ENCODE measurements around the gene SNAPC3. TPM values are rescaled to one million over a fixed set of nuclear protein-coding genes. Genes with fewer than 3 reads are reported as not detected.
A peak's percentile ranks its signal among the peaks of the same experiment; 100 is the strongest.

The SNAPC3 gene
- polyA plus RNA-seq, 1 donor (not counting 4 experiments of a cell fraction or from before 2014, with no cell fraction given) = 29.9 TPM

- no peaks in the 10 kb centered on the region for H3K9me3 ChIP-seq (ENCODE audit: control insufficient read depth, low read depth, low read length)
- no peaks in the 10 kb centered on the region for H3K27me3 ChIP-seq (ENCODE audit: control insufficient read depth, extremely low read depth, insufficient read depth, low read length)
- peaks cover 12% of the 10 kb centered on the region for H3K4me1 ChIP-seq (ENCODE audit: control insufficient read depth, extremely low read depth, insufficient read depth, low read length)
- no peak for DNase-seq (ENCODE audit: low read depth, low spot score)
- no peaks in the 10 kb centered on the region for H3K9me1 ChIP-seq (ENCODE audit: control insufficient read depth, extremely low read depth, insufficient read depth, low read length)
- peaks cover 5 to 18% of the 10 kb centered on the region in 2 experiments for H3K36me3 ChIP-seq (ENCODE audit: control insufficient read depth in 2 of 2, extremely low read depth in 1 of 2, insufficient read depth in 2 of 2, low read length in 2 of 2)
- TF ChIP-seq CTCF (optimal IDR thresholded peaks at IDR 0.05 in 1 of 3, IDR thresholded peaks at IDR 0.05 in 1 of 3, conservative IDR thresholded peaks at IDR 0.05 in 1 of 3; ENCODE audit: extremely low read depth in 1 of 3, insufficient read depth in 2 of 3, low read length in 3 of 3) (no peak), EZH2 (IDR thresholded peaks at IDR 0.05; ENCODE audit: low read length) (no peak)
- no peaks in the 10 kb centered on the region for H4K20me1 ChIP-seq (ENCODE audit: control insufficient read depth, extremely low read depth, insufficient read depth, low read length)
- peak overlapping the region; percentile 97 for H3K4me2 ChIP-seq (ENCODE audit: control insufficient read depth, extremely low read depth, insufficient read depth, low read depth, low read length)
- dilution Hi-C loops (cut with MboI; ENCODE audit: extremely low pct_ligation_motif_present, low sequenced_read_pairs) = no loop called here
- peak overlapping the region; percentile 96 for H2AFZ ChIP-seq (ENCODE audit: control insufficient read depth, low read length)
- H3K27ac ChIP-seq (ENCODE audit: control insufficient read depth, insufficient read depth, low read length) = peak overlapping the region; percentile 90
- peak overlapping the region; percentile 89 for H3K9ac ChIP-seq (ENCODE audit: control insufficient read depth, extremely low read depth, insufficient read depth, low read length)
- peaks cover 42% of the 10 kb centered on the region for H3K79me2 ChIP-seq (ENCODE audit: control insufficient read depth, insufficient read depth, low read length)
- no peak for FAIRE-seq
- H3K4me3 ChIP-seq (ENCODE audit: control insufficient read depth in 2 of 3, extremely low read depth in 1 of 3, insufficient read depth in 2 of 3, low read depth in 1 of 3, low read length in 3 of 3) = peak overlapping the region; percentile 75 to 98 (median 95)
Observed at GRCh38 chr9:15421990-15422371, 695 bp upstream of the SNAPC3 start.

- no peak for TF ChIP-seq EZH2 (IDR thresholded peaks at IDR 0.05; ENCODE audit: low read length)
- TF ChIP-seq CTCF (optimal IDR thresholded peaks at IDR 0.05 in 1 of 3, IDR thresholded peaks at IDR 0.05 in 1 of 3, conservative IDR thresholded peaks at IDR 0.05 in 1 of 3; ENCODE audit: extremely low read depth in 1 of 3, insufficient read depth in 2 of 3, low read length in 3 of 3) = peak in 1 of 3 experiments; percentile 12
- H3K27me3 ChIP-seq (ENCODE audit: control insufficient read depth, extremely low read depth, insufficient read depth, low read length) = no peaks in the 10 kb centered on the region
- H4K20me1 ChIP-seq (ENCODE audit: control insufficient read depth, extremely low read depth, insufficient read depth, low read length) = no peaks in the 10 kb centered on the region
- H2AFZ ChIP-seq (ENCODE audit: control insufficient read depth, low read length) = peak overlapping the region; percentile 93
- peaks cover 5 to 18% of the 10 kb centered on the region in 2 experiments for H3K36me3 ChIP-seq (ENCODE audit: control insufficient read depth in 2 of 2, extremely low read depth in 1 of 2, insufficient read depth in 2 of 2, low read length in 2 of 2)
- no peaks in the 10 kb centered on the region for H3K9me3 ChIP-seq (ENCODE audit: control insufficient read depth, low read depth, low read length)
- peaks cover 12% of the 10 kb centered on the region for H3K4me1 ChIP-seq (ENCODE audit: control insufficient read depth, extremely low read depth, insufficient read depth, low read length)
- H3K9me1 ChIP-seq (ENCODE audit: control insufficient read depth, extremely low read depth, insufficient read depth, low read length) = no peaks in the 10 kb centered on the region
- DNase-seq (ENCODE audit: low read depth, low spot score) (no peak), FAIRE-seq (no peak)
- dilution Hi-C loops (cut with MboI; ENCODE audit: extremely low pct_ligation_motif_present, low sequenced_read_pairs) = no loop called here
- H3K79me2 ChIP-seq (ENCODE audit: control insufficient read depth, insufficient read depth, low read length) = peaks cover 50% of the 10 kb centered on the region
- H3K27ac ChIP-seq (ENCODE audit: control insufficient read depth, insufficient read depth, low read length) = peak overlapping the region; percentile 67
- H3K9ac ChIP-seq (ENCODE audit: control insufficient read depth, extremely low read depth, insufficient read depth, low read length) = peak overlapping the region; percentile 89
- peak overlapping the region; percentile 75 to 98 (median 95) for H3K4me3 ChIP-seq (ENCODE audit: control insufficient read depth in 2 of 3, extremely low read depth in 1 of 3, insufficient read depth in 2 of 3, low read depth in 1 of 3, low read length in 3 of 3)
- H3K4me2 ChIP-seq (ENCODE audit: control insufficient read depth, extremely low read depth, insufficient read depth, low read depth, low read length) = peak overlapping the region; percentile 92
Observed at GRCh38 chr9:15423231-15423985, 732 bp downstream of the SNAPC3 start.

All from keratinocyte (primary cell).